ENCODE measurements around the gene TMC4.

Gene TMC4

DNA sequence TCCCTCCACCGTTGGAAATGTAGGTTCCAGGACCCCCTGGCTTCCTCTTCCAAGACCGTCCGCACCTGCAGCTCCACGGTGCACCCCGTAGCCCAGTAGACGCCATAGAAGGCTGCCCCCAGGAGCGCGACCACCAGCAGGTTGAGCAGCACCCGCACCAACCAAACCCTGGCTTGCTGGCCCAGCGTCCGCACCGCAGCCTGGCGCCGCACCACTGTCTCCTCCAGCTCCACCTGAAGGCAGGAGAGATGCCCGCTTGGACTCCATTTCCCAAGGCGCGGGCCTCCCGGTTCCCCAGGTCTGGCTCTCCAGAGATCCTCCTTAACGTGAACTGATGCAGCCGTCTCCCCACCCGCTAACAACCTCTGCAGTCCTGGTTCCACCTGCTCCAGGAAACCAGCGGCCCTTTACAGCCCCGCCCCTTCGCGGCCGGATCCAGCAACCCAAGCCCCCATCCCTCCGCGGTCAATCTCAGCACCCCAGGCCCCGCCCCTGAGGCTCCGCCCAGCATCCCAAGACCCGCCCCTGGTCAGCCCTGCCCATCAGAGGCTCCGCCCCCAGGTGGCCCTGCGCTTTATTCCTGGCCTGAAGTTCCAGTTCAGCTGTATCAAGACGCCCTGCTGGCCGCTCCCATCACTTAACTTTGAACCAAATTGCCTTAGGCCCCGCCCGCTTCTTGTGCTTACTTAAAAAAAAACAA lies 8.4 kb downstream of the TMC4 start:
- TF ChIP-seq TEAD4 (IDR thresholded peaks at IDR 0.05) (no peak), YY1 (IDR thresholded peaks at IDR 0.05; ENCODE audit: low read depth) (no peak)
- TF ChIP-seq, protein P1, sequence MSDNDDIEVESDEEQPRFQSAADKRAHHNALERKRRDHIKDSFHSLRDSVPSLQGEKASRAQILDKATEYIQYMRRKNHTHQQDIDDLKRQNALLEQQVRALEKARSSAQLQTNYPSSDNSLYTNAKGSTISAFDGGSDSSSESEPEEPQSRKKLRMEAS (IDR thresholded peaks at IDR 0.05), result no peak
- TF ChIP-seq, protein P2, sequence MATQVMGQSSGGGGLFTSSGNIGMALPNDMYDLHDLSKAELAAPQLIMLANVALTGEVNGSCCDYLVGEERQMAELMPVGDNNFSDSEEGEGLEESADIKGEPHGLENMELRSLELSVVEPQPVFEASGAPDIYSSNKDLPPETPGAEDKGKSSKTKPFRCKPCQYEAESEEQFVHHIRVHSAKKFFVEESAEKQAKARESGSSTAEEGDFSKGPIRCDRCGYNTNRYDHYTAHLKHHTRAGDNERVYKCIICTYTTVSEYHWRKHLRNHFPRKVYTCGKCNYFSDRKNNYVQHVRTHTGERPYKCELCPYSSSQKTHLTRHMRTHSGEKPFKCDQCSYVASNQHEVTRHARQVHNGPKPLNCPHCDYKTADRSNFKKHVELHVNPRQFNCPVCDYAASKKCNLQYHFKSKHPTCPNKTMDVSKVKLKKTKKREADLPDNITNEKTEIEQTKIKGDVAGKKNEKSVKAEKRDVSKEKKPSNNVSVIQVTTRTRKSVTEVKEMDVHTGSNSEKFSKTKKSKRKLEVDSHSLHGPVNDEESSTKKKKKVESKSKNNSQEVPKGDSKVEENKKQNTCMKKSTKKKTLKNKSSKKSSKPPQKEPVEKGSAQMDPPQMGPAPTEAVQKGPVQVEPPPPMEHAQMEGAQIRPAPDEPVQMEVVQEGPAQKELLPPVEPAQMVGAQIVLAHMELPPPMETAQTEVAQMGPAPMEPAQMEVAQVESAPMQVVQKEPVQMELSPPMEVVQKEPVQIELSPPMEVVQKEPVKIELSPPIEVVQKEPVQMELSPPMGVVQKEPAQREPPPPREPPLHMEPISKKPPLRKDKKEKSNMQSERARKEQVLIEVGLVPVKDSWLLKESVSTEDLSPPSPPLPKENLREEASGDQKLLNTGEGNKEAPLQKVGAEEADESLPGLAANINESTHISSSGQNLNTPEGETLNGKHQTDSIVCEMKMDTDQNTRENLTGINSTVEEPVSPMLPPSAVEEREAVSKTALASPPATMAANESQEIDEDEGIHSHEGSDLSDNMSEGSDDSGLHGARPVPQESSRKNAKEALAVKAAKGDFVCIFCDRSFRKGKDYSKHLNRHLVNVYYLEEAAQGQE (IDR thresholded peaks at IDR 0.05; ENCODE audit: low read depth), result no peak

DNA sequence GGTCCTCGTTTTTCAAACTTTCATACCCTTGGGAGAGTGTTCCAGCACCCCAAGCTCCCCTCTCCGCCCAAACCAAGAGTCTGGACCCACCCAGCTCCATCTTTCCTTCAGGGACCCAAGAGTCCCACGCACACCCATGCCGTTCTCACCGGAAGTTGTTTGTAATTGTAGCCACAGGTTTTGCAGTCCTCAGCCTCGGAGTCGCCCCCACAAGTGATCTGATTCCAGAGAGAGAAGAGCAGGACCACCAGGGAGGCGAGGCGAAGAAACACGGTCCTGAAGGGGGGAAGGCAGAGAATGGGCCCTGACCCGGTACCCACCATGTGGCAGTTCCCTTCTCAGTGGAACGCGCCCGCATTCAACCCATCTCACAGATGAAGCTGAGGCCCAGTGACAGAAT lies 10.1 kb downstream of the TMC4 start:
- TF ChIP-seq, protein P1 (IDR thresholded peaks at IDR 0.05), result no peak
- TF ChIP-seq ZBTB7A (IDR thresholded peaks at IDR 0.05; ENCODE audit: low read depth) (no peak), TEAD4 (IDR thresholded peaks at IDR 0.05) (no peak), NFIC (IDR thresholded peaks at IDR 0.05) (no peak), RAD21 (IDR thresholded peaks at IDR 0.05; ENCODE audit: low read depth) (no peak), CEBPB (IDR thresholded peaks at IDR 0.05) (no peak), TCF12 (IDR thresholded peaks at IDR 0.05; ENCODE audit: low read depth) (no peak), EGR1 (IDR thresholded peaks at IDR 0.05) (no peak), EP300 (IDR thresholded peaks at IDR 0.05; ENCODE audit: borderline replicate concordance) (no peak), FOXM1 (IDR thresholded peaks at IDR 0.05; ENCODE audit: borderline replicate concordance, low read depth) (no peak), TAF1 (IDR thresholded peaks at IDR 0.05; ENCODE audit: low read depth) (no peak), CREB1 (IDR thresholded peaks at IDR 0.05; ENCODE audit: low read depth) (no peak), YY1 (IDR thresholded peaks at IDR 0.05; ENCODE audit: low read depth) (no peak)
- TF ChIP-seq, protein P2 (IDR thresholded peaks at IDR 0.05; ENCODE audit: low read depth), result no peak

DNA sequence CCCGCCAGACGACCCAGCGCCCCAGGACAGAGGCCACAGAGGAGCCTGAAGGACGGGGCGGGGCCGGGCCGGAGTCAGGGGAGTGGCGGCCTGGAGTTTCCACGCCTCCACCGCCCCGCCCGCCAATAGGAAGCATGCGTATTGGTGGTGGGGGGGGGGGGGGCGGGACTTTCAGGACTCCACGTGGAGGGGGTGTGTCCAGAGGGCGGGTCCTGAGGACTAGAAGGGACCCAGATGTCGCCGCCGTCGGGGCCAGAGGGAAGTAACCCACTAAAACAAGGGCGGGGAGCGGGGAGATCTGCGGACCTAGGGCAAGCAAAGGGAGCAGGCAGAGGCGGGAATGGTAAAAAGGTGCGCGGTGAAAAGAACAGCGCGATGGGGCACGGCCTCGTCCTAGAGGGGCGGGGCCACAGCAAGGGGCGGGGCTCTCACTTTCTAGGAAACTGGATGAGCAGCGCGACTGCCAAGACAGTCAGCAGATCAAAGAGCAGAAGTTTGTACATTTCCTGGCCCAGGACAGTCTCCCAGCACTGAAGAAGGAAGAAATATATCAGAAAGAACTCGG lies 10.6 kb downstream of the TMC4 start:
- TF ChIP-seq, protein P3, sequence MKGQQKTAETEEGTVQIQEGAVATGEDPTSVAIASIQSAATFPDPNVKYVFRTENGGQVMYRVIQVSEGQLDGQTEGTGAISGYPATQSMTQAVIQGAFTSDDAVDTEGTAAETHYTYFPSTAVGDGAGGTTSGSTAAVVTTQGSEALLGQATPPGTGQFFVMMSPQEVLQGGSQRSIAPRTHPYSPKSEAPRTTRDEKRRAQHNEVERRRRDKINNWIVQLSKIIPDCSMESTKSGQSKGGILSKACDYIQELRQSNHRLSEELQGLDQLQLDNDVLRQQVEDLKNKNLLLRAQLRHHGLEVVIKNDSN (IDR thresholded peaks at IDR 0.05), result peak; percentile 58
- no peak for TF ChIP-seq CEBPB (IDR thresholded peaks at IDR 0.05)
- TF ChIP-seq YY1 (IDR thresholded peaks at IDR 0.05; ENCODE audit: low read depth), result no peak
- TF ChIP-seq TEAD4 (IDR thresholded peaks at IDR 0.05), result no peak
- no peak for TF ChIP-seq FOXM1 (IDR thresholded peaks at IDR 0.05; ENCODE audit: borderline replicate concordance, low read depth)
- no peak; the same call in 1 of the 2 replicates for TF ChIP-seq EP300 (IDR thresholded peaks at IDR 0.05; ENCODE audit: borderline replicate concordance)
- no peak for TF ChIP-seq TAF1 (IDR thresholded peaks at IDR 0.05; ENCODE audit: low read depth)
- TF ChIP-seq, protein P2 (IDR thresholded peaks at IDR 0.05; ENCODE audit: low read depth), result no peak
- peak; percentile 33; the same call in 1 of the 2 replicates for TF ChIP-seq CREB1 (IDR thresholded peaks at IDR 0.05; ENCODE audit: low read depth)
- TF ChIP-seq, protein P1 (IDR thresholded peaks at IDR 0.05), result peak; percentile 65
- TF ChIP-seq ZBTB7A (IDR thresholded peaks at IDR 0.05; ENCODE audit: low read depth), result no peak
- TF ChIP-seq NFIC (IDR thresholded peaks at IDR 0.05), result no peak
- TF ChIP-seq RAD21 (IDR thresholded peaks at IDR 0.05; ENCODE audit: low read depth), result no peak
- TF ChIP-seq EGR1 (IDR thresholded peaks at IDR 0.05), result no peak
- no peak for TF ChIP-seq TCF12 (IDR thresholded peaks at IDR 0.05; ENCODE audit: low read depth)

DNA sequence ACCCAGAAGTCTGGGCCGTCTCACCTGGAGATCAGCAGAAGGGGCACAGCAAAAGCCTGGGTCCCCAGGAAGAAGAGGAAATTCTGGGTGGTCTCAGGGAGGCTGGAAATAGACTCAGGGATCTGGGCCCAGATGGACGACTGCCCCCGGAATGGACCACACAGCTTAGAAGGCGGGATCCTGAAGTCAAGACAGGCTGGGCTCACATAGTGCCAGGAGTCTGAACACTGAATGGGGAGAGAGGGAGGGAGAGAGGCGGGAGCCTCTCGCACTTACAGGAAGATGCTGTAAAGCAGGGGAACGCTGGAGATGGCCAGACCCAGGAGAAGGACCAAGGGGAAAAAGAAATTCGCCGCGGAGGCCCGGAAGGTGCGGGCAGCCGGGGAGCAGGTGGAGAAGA lies 12.1 kb downstream of the TMC4 start:
- TF ChIP-seq EP300 (IDR thresholded peaks at IDR 0.05; ENCODE audit: borderline replicate concordance) (no peak), ZBTB7A (IDR thresholded peaks at IDR 0.05; ENCODE audit: low read depth) (no peak), TEAD4 (IDR thresholded peaks at IDR 0.05) (no peak), FOXM1 (IDR thresholded peaks at IDR 0.05; ENCODE audit: borderline replicate concordance, low read depth) (no peak), CREB1 (IDR thresholded peaks at IDR 0.05; ENCODE audit: low read depth) (no peak), EGR1 (IDR thresholded peaks at IDR 0.05) (no peak), TAF1 (IDR thresholded peaks at IDR 0.05; ENCODE audit: low read depth) (no peak), YY1 (IDR thresholded peaks at IDR 0.05; ENCODE audit: low read depth) (no peak), TCF12 (IDR thresholded peaks at IDR 0.05; ENCODE audit: low read depth) (no peak), CEBPB (IDR thresholded peaks at IDR 0.05) (no peak), RAD21 (IDR thresholded peaks at IDR 0.05; ENCODE audit: low read depth) (no peak), NFIC (IDR thresholded peaks at IDR 0.05) (no peak)
- TF ChIP-seq, protein P3 (IDR thresholded peaks at IDR 0.05), result no peak
- TF ChIP-seq, protein P2 (IDR thresholded peaks at IDR 0.05; ENCODE audit: low read depth), result no peak
- TF ChIP-seq, protein P1 (IDR thresholded peaks at IDR 0.05), result no peak

Measured in Ishikawa (cell line).